Right lobe of liver (tissue), 4 donors: ENCODE data around the gene GNL2.

ENCODE experiments used
- POLR2A ChIP-seq: fragments of 450-650 bp; IDR thresholded peaks from one replicate; pipeline ENCODE4 v1.6.1; 2017; ENCODE audit warnings: antibody characterized with exemption, mild to moderate bottlenecking
- TF ChIP-seq, protein P1 (sequence below), 4 donors: fragments of 200-600 bp in 3 of 4; fragments of 450-650 bp in 1 of 4; IDR thresholded peaks; one replicate each; pipeline versions ENCODE4 v1.5.1 to v1.8.0; 2016 to 2022; ENCODE audit warnings: antibody characterized with exemption in 4 of 4, mild to moderate bottlenecking in 2 of 4
- donor health status: DM: no; HTN: no; CAD: no.
- donor health status: DM: no; HTN: no; CAD: no.
- donor health status: DM: no; HTN: yes; CAD: no.

DNA sequence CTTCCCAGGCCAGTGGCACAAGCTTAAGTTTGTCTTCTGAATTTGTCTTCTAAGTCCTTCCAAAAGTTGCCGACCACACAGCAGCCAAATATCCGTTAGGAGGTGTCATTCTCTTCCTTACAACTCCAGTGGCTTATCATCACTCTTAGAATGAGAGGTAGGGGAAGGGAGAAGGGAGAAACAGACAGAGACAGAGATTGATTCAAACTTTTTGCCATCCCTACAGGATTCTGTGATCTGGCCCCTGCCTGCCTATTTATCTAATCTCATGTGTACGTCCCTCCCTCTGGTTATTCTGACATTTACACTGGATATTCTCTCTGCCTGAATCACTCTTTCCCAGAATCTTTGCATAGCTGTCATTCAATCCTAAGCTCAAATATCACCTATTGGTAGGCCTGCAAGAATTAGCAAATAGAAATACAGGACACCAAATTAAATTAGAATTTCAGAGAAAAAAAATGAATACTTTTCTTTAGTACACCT lies 488 bp upstream of the GNL2 start:
- TF ChIP-seq, protein P1, sequence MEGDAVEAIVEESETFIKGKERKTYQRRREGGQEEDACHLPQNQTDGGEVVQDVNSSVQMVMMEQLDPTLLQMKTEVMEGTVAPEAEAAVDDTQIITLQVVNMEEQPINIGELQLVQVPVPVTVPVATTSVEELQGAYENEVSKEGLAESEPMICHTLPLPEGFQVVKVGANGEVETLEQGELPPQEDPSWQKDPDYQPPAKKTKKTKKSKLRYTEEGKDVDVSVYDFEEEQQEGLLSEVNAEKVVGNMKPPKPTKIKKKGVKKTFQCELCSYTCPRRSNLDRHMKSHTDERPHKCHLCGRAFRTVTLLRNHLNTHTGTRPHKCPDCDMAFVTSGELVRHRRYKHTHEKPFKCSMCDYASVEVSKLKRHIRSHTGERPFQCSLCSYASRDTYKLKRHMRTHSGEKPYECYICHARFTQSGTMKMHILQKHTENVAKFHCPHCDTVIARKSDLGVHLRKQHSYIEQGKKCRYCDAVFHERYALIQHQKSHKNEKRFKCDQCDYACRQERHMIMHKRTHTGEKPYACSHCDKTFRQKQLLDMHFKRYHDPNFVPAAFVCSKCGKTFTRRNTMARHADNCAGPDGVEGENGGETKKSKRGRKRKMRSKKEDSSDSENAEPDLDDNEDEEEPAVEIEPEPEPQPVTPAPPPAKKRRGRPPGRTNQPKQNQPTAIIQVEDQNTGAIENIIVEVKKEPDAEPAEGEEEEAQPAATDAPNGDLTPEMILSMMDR (IDR thresholded peaks at IDR 0.05) = no peak
- no peak for TF ChIP-seq POLR2A
